Naive B cell (primary cell): ENCODE results near the gene FBXL2. TPM values are rescaled to one million over a fixed set of nuclear protein-coding genes. Genes with fewer than 3 reads are reported as not detected.
"Not testable (repeated sequence)": the region's sequence is repeated elsewhere in the genome, so short reads cannot be mapped to it uniquely, and the experiment has no call there.

Source experiments
- ATAC-seq, 2 donors: fragments of 150-1000 bp; cut with Tn5 transposase; 2 replicates each; pipeline ENCODE4 v1.10.0; 2021; ENCODE audit warnings: low read depth in 2 of 2, mild to moderate bottlenecking in 2 of 2, moderate library complexity in 2 of 2
- DNase-seq: peaks from one replicate; pipeline ENCODE4 v3.0.0; 2022
- H3K27ac Mint-ChIP-seq, 6 donors: one replicate each; pipeline ENCODE4 v1.8.0; 2020 to 2022; ENCODE audit warnings: mild to moderate bottlenecking in 6 of 6, mixed read lengths in 6 of 6, moderate library complexity in 5 of 6, inconsistent platforms in 2 of 6
- H3K27me3 Mint-ChIP-seq, 3 donors: one replicate each; pipeline ENCODE4 v1.8.0; 2021 to 2022; ENCODE audit warnings: mixed read lengths in 3 of 3, mild to moderate bottlenecking in 1 of 3
- H3K36me3 Mint-ChIP-seq, 2 donors: one replicate each; pipeline ENCODE4 v1.8.0; 2020 to 2022; ENCODE audit warnings: mixed read lengths in 2 of 2, inconsistent platforms in 1 of 2, mild to moderate bottlenecking in 1 of 2
- H3K4me1 Mint-ChIP-seq, 3 donors: one replicate each; pipeline ENCODE4 v1.8.0; 2020 to 2022; ENCODE audit warnings: mixed read lengths in 3 of 3, inconsistent platforms in 1 of 3, mild to moderate bottlenecking in 1 of 3, moderate library complexity in 1 of 3
- H3K4me3 Mint-ChIP-seq, 8 donors: one replicate each; pipeline ENCODE4 v1.8.0; 2020 to 2022; ENCODE audit warnings: mild to moderate bottlenecking in 8 of 8, mixed read lengths in 8 of 8, moderate library complexity in 8 of 8, inconsistent platforms in 2 of 8
- H3K9me3 Mint-ChIP-seq, 7 donors: one replicate each; pipeline ENCODE4 v1.8.0; 2020 to 2022; ENCODE audit warnings: mixed read lengths in 7 of 7, mild to moderate bottlenecking in 5 of 7, inconsistent platforms in 2 of 7, moderate library complexity in 1 of 7
- polyA plus RNA-seq, 6 donors: library from polyadenylated mRNA; unstranded; fragments of 300-500 nt; fragmentation: Illumina TruSeq; gene quantifications; one replicate each; pipeline ENCODE4 v1.2.3, GENCODE V29; 2021; ENCODE audit warnings: low read depth in 6 of 6

FBXL2 gene
- polyA plus RNA-seq, 6 donors from 2014 or later = 0.09 to 0.36 (median 0.23) TPM; not detected in 2

GRCh38 chr3:33398410-33398809, 121.2 kb downstream of the FBXL2 start:
- H3K9me3 Mint-ChIP-seq = no peaks in the 10 kb centered on the region
- H3K4me3 Mint-ChIP-seq = no peak overlapping the region
- H3K27me3 Mint-ChIP-seq = no peaks in the 10 kb centered on the region
- ATAC-seq (no peak), DNase-seq (no peak)
- H3K36me3 Mint-ChIP-seq = peaks cover 38 to 42% of the 10 kb centered on the region in 2 donors
- no peak overlapping the region for H3K27ac Mint-ChIP-seq
- no peaks in the 10 kb centered on the region for H3K4me1 Mint-ChIP-seq

GRCh38 chr3:33401781-33402180, 124.5 kb downstream of the FBXL2 start:
- Mint-ChIP-seq H3K27me3 (no peaks in the 10 kb centered on the region), H3K4me1 (no peaks in the 10 kb centered on the region), H3K27ac (peak overlapping the region in 1 of 6 donors; percentile 47), H3K4me3 (no peak overlapping the region), H3K36me3 (peaks cover 26 to 39% of the 10 kb centered on the region in 2 donors), H3K9me3 (no peaks in the 10 kb centered on the region)
- ATAC-seq (no peak), DNase-seq (no peak)

DNA sequence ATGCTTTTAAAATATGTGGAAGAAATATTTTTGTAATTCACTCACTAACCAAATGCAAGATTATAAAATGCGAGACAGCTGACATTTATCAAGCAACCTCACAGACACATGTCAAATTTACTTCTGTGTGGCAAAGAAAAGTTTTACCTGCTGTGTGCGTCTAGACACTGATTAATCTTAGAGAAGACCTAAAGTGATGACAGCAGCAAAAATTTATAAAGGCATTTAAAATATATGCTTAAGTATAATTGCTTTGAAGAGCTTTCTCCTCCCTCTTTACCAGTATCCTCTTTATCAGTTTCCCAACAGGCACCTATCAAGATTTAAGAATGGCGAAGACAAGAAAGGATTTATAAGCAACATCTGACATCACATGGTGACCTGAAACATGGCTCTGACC, 125.7 kb downstream of the FBXL2 start:
- H3K36me3 Mint-ChIP-seq = peaks cover 28 to 29% of the 10 kb centered on the region in 2 donors
- no peaks in the 10 kb centered on the region for H3K27me3 Mint-ChIP-seq
- no peak overlapping the region for H3K4me3 Mint-ChIP-seq
- no peaks in the 10 kb centered on the region for H3K4me1 Mint-ChIP-seq
- H3K27ac Mint-ChIP-seq = peak overlapping the region in 1 of 6 donors; percentile 89
- DNase-seq (no peak), ATAC-seq (no peak)
- no peaks in the 10 kb centered on the region for H3K9me3 Mint-ChIP-seq

GRCh38 chr3:33403756-33404155, 126.5 kb downstream of the FBXL2 start:
- H3K27ac Mint-ChIP-seq = peak overlapping the region in 1 of 6 donors; percentile 32
- ATAC-seq (no peak), DNase-seq (no peak)
- H3K36me3 Mint-ChIP-seq = peaks cover 31 to 36% of the 10 kb centered on the region in 2 donors
- H3K9me3 Mint-ChIP-seq = no peaks in the 10 kb centered on the region
- H3K27me3 Mint-ChIP-seq = no peaks in the 10 kb centered on the region
- H3K4me1 Mint-ChIP-seq = no peaks in the 10 kb centered on the region
- no peak overlapping the region for H3K4me3 Mint-ChIP-seq

- H3K4me1 Mint-ChIP-seq, H3K27ac Mint-ChIP-seq, H3K27me3 Mint-ChIP-seq, DNase-seq, ATAC-seq, H3K4me3 Mint-ChIP-seq, H3K9me3 Mint-ChIP-seq: not testable (repeated sequence)
- H3K36me3 Mint-ChIP-seq = peaks cover 37 to 50% of the 10 kb centered on the region in 2 donors
Observed at GRCh38 chr3:33410816-33411215, 133.6 kb downstream of the FBXL2 start.

GRCh38 chr3:33417066-33417673, 139.9 kb downstream of the FBXL2 start:
- DNase-seq = no peak
- Mint-ChIP-seq H3K27ac (no peak overlapping the region), H3K36me3 (peaks cover 21 to 29% of the 10 kb centered on the region in 2 donors), H3K27me3 (no peaks in the 10 kb centered on the region), H3K9me3 (no peaks in the 10 kb centered on the region), H3K4me1 (peaks cover 13 to 26% (median 20%) of the 10 kb centered on the region in 3 donors), H3K4me3 (no peak overlapping the region)
- ATAC-seq = no peak

GRCh38 chr3:33419948-33420347, 142.7 kb downstream of the FBXL2 start:
- peak overlapping the region; percentile 7 to 93 (median 82) for H3K27ac Mint-ChIP-seq
- H3K4me3 Mint-ChIP-seq = peak overlapping the region in 6 of 8 donors; percentile 21 to 74 (median 55)
- H3K4me1 Mint-ChIP-seq = peaks cover 13 to 30% (median 20%) of the 10 kb centered on the region in 3 donors
- no peak for DNase-seq
- peak; percentile 38 to 51 for ATAC-seq
- H3K27me3 Mint-ChIP-seq = no peaks in the 10 kb centered on the region
- peaks cover 11 to 15% of the 10 kb centered on the region in 2 donors for H3K36me3 Mint-ChIP-seq
- H3K9me3 Mint-ChIP-seq = no peaks in the 10 kb centered on the region

DNA sequence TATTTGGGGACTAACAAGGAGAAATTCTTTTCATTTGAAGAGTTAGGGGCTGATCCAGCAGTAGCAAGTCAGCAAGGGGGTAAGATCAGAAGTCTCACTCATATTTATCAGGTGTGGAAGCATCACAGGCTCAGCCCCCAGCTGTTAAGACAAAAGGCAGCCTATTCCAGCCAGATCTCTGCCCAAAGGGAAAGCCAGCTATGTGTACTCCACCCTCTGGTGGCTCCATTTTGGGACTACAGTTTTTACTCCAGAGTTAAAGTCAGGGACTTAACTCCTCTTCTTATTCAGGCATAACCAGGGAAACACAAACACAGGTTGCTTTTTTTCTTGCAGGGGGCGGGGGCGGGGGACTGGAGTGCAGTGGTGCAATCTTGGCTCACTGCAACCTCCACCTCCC, 143.7 kb downstream of the FBXL2 start:
- no peak for DNase-seq
- H3K9me3 Mint-ChIP-seq = no peaks in the 10 kb centered on the region
- no peak overlapping the region for H3K4me3 Mint-ChIP-seq
- peak overlapping the region in 4 of 6 donors; percentile 38 to 93 (median 62) for H3K27ac Mint-ChIP-seq
- no peak for ATAC-seq
- H3K4me1 Mint-ChIP-seq = peaks cover 13 to 26% (median 20%) of the 10 kb centered on the region in 3 donors
- peaks cover 11 to 15% of the 10 kb centered on the region in 2 donors for H3K36me3 Mint-ChIP-seq
- H3K27me3 Mint-ChIP-seq = no peaks in the 10 kb centered on the region

DNA sequence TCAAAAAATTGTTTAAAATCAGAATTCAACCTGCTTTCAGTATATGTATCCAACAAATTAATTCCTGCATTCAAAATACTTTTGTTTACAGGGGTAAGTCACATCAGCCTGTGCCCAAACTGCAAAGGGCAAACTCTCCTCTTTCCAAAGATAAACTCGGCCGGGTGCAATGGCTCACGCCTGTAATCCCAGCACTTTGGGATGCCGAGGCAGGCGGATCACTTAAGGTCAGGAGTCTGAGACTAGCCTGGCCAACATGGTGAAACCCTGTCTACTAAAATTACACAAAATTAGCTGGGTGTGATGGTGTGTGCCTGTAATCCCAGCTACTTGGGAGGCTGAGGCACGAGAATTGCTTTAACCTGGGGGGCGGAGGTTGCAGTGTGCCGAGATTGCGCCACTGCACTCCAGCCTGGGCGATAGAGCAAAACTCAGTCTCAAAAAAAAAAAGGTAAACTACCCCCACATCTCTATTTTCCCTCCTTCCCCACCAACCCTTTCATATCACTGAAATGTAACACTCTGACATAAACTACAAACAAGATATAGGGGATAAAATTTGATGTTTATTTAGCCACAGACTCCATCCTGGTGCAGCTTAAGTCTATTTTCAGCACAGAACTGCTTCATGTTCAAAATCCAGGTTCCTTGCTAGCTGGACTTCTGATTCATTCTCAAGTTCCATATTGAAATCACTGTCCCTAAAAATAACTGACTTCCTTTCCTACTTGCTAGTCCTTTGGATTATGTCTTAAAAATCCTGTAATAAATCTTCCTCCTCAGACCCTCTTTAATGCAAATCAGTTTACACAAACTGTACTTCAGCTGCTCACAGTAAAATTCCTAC, 147.6 kb downstream of the FBXL2 start:
- peaks cover 5 to 9% of the 10 kb centered on the region in 2 donors for H3K36me3 Mint-ChIP-seq
- DNase-seq (no peak), ATAC-seq (no peak)
- no peaks in the 10 kb centered on the region for H3K27me3 Mint-ChIP-seq
- no peak overlapping the region for H3K4me3 Mint-ChIP-seq
- H3K9me3 Mint-ChIP-seq = no peaks in the 10 kb centered on the region
- no peak overlapping the region for H3K27ac Mint-ChIP-seq
- peaks cover 21 to 57% (median 41%) of the 10 kb centered on the region in 3 donors for H3K4me1 Mint-ChIP-seq

DNA sequence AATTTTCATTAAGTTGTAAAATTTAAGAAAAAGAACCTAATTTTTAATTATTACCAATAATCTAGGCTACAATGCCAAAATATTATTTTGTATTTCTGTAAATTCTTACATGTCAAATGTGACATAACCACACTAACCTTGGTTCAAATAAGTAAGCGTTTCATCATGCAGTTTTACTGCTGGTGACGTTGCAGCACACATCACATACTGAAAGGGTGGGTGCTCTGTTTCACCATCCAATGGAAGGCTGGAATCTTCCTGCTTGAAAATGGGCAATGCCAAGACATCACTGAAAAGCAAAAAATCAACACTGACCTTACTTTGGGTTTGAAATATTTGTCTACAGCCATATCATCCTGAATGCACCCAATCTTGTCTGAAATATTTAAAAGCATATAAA, 148.2 kb downstream of the FBXL2 start:
- DNase-seq (no peak), ATAC-seq (no peak)
- Mint-ChIP-seq H3K27me3 (no peaks in the 10 kb centered on the region), H3K4me3 (no peak overlapping the region), H3K4me1 (peaks cover 24 to 57% (median 41%) of the 10 kb centered on the region in 3 donors), H3K9me3 (no peaks in the 10 kb centered on the region), H3K36me3 (peaks cover 5 to 6% of the 10 kb centered on the region in 2 donors), H3K27ac (no peak overlapping the region)

- peaks cover 26 to 58% (median 41%) of the 10 kb centered on the region in 3 donors for H3K4me1 Mint-ChIP-seq
- H3K27me3 Mint-ChIP-seq = no peaks in the 10 kb centered on the region
- DNase-seq = no peak
- ATAC-seq = no peak
- no peak overlapping the region for H3K4me3 Mint-ChIP-seq
- H3K9me3 Mint-ChIP-seq = no peaks in the 10 kb centered on the region
- peaks cover 3 to 5% of the 10 kb centered on the region in 2 donors for H3K36me3 Mint-ChIP-seq
- no peak overlapping the region for H3K27ac Mint-ChIP-seq
Observed at GRCh38 chr3:33426068-33426467, 148.8 kb downstream of the FBXL2 start.

DNA sequence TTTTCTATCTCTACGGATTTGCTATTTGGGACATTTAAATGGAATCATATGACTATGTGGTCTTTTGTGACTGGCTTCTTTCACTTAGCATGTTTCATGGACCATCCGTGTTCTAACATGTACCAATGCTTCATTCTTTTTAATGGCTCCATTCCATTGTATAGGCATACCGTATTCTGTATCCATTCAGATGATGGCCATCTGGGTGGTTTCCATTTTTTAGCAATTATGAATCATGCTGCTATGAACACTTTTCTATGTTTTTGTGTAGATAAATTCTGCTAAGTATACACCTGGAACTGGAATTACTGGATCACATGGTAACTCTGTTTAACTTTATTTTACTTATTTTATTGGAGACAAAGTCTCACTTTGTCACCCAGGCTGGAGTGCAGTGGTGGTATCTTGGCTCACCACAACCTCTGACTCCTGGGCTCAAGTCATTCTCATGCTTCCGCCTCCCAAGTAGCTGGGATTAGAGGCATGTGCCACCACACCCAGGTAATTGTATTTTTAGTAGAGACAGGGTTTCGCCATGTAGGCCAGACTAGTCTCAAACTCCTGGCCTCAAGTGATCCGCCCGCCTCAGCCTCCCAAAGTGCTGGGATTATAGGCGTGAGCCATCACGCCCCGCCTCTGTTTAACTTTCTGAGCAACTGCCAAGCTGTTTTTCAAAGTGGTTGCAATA, 149.5 kb downstream of the FBXL2 start:
- H3K36me3 Mint-ChIP-seq = peaks cover 0 to 5% of the 10 kb centered on the region in 2 donors
- no peak overlapping the region for H3K27ac Mint-ChIP-seq
- ATAC-seq (no peak), DNase-seq (no peak)
- H3K4me3 Mint-ChIP-seq = peak overlapping the region in 1 of 8 donors; percentile 25
- H3K4me1 Mint-ChIP-seq = peaks cover 30 to 59% (median 48%) of the 10 kb centered on the region in 3 donors
- no peaks in the 10 kb centered on the region for H3K27me3 Mint-ChIP-seq
- no peaks in the 10 kb centered on the region for H3K9me3 Mint-ChIP-seq

GRCh38 chr3:33428734-33429133, 151.5 kb downstream of the FBXL2 start:
- no peak overlapping the region for H3K4me3 Mint-ChIP-seq
- H3K4me1 Mint-ChIP-seq = peaks cover 39 to 66% (median 62%) of the 10 kb centered on the region in 3 donors
- H3K9me3 Mint-ChIP-seq = no peaks in the 10 kb centered on the region
- H3K36me3 Mint-ChIP-seq = no peaks in the 10 kb centered on the region
- H3K27ac Mint-ChIP-seq = peak overlapping the region in 4 of 6 donors; percentile 51 to 80 (median 58)
- ATAC-seq (no peak), DNase-seq (no peak)
- no peaks in the 10 kb centered on the region for H3K27me3 Mint-ChIP-seq
